DOHH2 (cell line): ENCODE data around the gene NNT.
A peak's percentile ranks its signal among the peaks of the same experiment; 100 is the strongest.
"Not testable (repeated sequence)": the region's sequence is repeated elsewhere in the genome, so short reads cannot be mapped to it uniquely, and the experiment has no call there.

ENCODE experiments used
- H3F3A ChIP-seq: fragments of 200-600 bp; sonication (generic), shearing (Covaris generic); 2 replicates; pipeline ENCODE4 v1.6.0; 2016; ENCODE audit warnings: antibody characterized with exemption, mild to moderate bottlenecking; ENCODE audit not compliant: control insufficient read depth, insufficient read depth
- H3K27ac ChIP-seq: fragments of 200-600 bp; sonication (generic); 2 replicates; pipeline ENCODE4 v1.5.1; 2014; ENCODE audit warnings: low read depth, mild to moderate bottlenecking, low read length, moderate library complexity
- H3K27me3 ChIP-seq: fragments of 200-600 bp; sonication (generic); 2 replicates; pipeline ENCODE4 v1.6.1; 2014; ENCODE audit warnings: mild to moderate bottlenecking, low read length, mixed read lengths; ENCODE audit not compliant: control insufficient read depth
- H3K36me3 ChIP-seq: fragments of 200-600 bp; sonication (generic); 2 replicates; pipeline ENCODE4 v1.6.1; 2014; ENCODE audit warnings: mild to moderate bottlenecking, low read length, moderate library complexity, mixed read lengths; ENCODE audit not compliant: control insufficient read depth
- H3K4me1 ChIP-seq: fragments of 200-600 bp; sonication (generic); 2 replicates; pipeline ENCODE4 v1.6.1; 2014; ENCODE audit warnings: mild to moderate bottlenecking, low read length, mixed read lengths; ENCODE audit not compliant: control insufficient read depth
- H3K4me2 ChIP-seq: fragments of 200-600 bp; sonication (generic); 2 replicates; pipeline ENCODE4 v1.6.0; 2014; ENCODE audit warnings: mild to moderate bottlenecking, low read length, moderate library complexity
- H3K4me3 ChIP-seq: fragments of 200-600 bp; sonication (generic); 2 replicates; pipeline ENCODE4 v1.5.1; 2014; ENCODE audit warnings: mild to moderate bottlenecking, low read length, mixed read lengths
- H3K79me2 ChIP-seq: fragments of 200-600 bp; sonication (generic); 2 replicates; pipeline ENCODE4 v1.6.1; 2014; ENCODE audit warnings: mild to moderate bottlenecking, low read length, mixed read lengths; ENCODE audit not compliant: control insufficient read depth
- H3K9me2 ChIP-seq: fragments of 200-600 bp; sonication (generic); replicated peaks from 2 replicates; pipeline ENCODE4 v1.6.1; 2014; ENCODE audit warnings: mild to moderate bottlenecking, low read length, mixed read lengths; ENCODE audit not compliant: control insufficient read depth
- H3K9me3 ChIP-seq: fragments of 200-600 bp; sonication (generic); 2 replicates; pipeline ENCODE4 v1.6.1; 2014; ENCODE audit warnings: antibody characterized with exemption, low read length, mixed read lengths; ENCODE audit not compliant: control insufficient read depth, insufficient read depth
- H4K20me1 ChIP-seq: fragments of 200-600 bp; sonication (generic); 2 replicates; pipeline ENCODE4 v1.6.0; 2014; ENCODE audit warnings: low read depth, mild to moderate bottlenecking, antibody characterized with exemption, low read length, moderate library complexity; ENCODE audit not compliant: control insufficient read depth, insufficient read depth
- CTCF ChIP-seq: fragments of 200-600 bp; sonication (generic); IDR thresholded peaks from one replicate; pipeline ENCODE4 v1.5.1; 2014; ENCODE audit warnings: antibody characterized with exemption, mild to moderate bottlenecking, low read depth, low read length; ENCODE audit not compliant: poor library complexity, severe bottlenecking
- EZH2phosphoT487 ChIP-seq: fragments of 200-600 bp; sonication (generic); IDR thresholded peaks from 2 replicates; pipeline ENCODE4 v1.6.1; 2017; ENCODE audit warnings: borderline replicate concordance, mild to moderate bottlenecking, antibody characterized with exemption, low read length, moderate library complexity, mixed read lengths

Gene NNT

GRCh38 chr5:43661102-43661501 is 58.1 kb downstream of the NNT start:
- Histone ChIP-seq H3K4me2 (no peak overlapping the region), H3K36me3 (peaks cover 49% of the 10 kb centered on the region), H3K9me3 (no peaks in the 10 kb centered on the region), H4K20me1 (no peaks in the 10 kb centered on the region), H3K9me2 (no peaks in the 10 kb centered on the region), H3F3A (0 out of 2 replicates have a peak, but pooled peaks cover 6% of the 10 kb centered on the region), H3K4me3 (no peak overlapping the region), H3K79me2 (no peaks in the 10 kb centered on the region), H3K27me3 (no peaks in the 10 kb centered on the region), H3K27ac (no peak overlapping the region), H3K4me1 (no peaks in the 10 kb centered on the region)
- TF ChIP-seq EZH2phosphoT487: no peak
- TF ChIP-seq CTCF: peak; percentile 42

GRCh38 chr5:43663916-43664315 is 60.9 kb downstream of the NNT start:
- Histone ChIP-seq H3F3A (0 out of 2 replicates have a peak, but pooled peaks cover 6% of the 10 kb centered on the region), H3K27ac (no peak overlapping the region), H4K20me1 (no peaks in the 10 kb centered on the region), H3K4me1 (no peaks in the 10 kb centered on the region), H3K9me3 (no peaks in the 10 kb centered on the region), H3K4me3 (no peak overlapping the region), H3K27me3 (no peaks in the 10 kb centered on the region), H3K36me3 (peaks cover 30% of the 10 kb centered on the region), H3K79me2 (no peaks in the 10 kb centered on the region), H3K4me2 (no peak overlapping the region), H3K9me2 (no peaks in the 10 kb centered on the region)
- TF ChIP-seq EZH2phosphoT487: no peak
- no peak for TF ChIP-seq CTCF

GRCh38 chr5:43664501-43665040 is 61.6 kb downstream of the NNT start:
- no peaks in the 10 kb centered on the region for H3K9me2 ChIP-seq
- H3K9me3 ChIP-seq: no peaks in the 10 kb centered on the region
- no peak overlapping the region for H3K4me3 ChIP-seq
- no peak for TF ChIP-seq EZH2phosphoT487
- TF ChIP-seq CTCF: no peak
- 0 out of 2 replicates have a peak, but pooled peaks cover 6% of the 10 kb centered on the region for H3F3A ChIP-seq
- no peaks in the 10 kb centered on the region for H3K79me2 ChIP-seq
- H3K4me2 ChIP-seq: no peak overlapping the region
- no peak overlapping the region for H3K27ac ChIP-seq
- H3K27me3 ChIP-seq: no peaks in the 10 kb centered on the region
- no peaks in the 10 kb centered on the region for H4K20me1 ChIP-seq
- H3K36me3 ChIP-seq: peaks cover 24% of the 10 kb centered on the region
- no peaks in the 10 kb centered on the region for H3K4me1 ChIP-seq

GRCh38 chr5:43665749-43666148 is 62.8 kb downstream of the NNT start:
- not testable (repeated sequence) for H3K4me1 ChIP-seq, H3K9me3 ChIP-seq, H3K4me2 ChIP-seq, H3K9me2 ChIP-seq, H3F3A ChIP-seq, H3K4me3 ChIP-seq, H3K79me2 ChIP-seq, H3K27ac ChIP-seq, H4K20me1 ChIP-seq, H3K27me3 ChIP-seq
- H3K36me3 ChIP-seq: peaks cover 16% of the 10 kb centered on the region

- not testable (repeated sequence) for H3K9me2 ChIP-seq, H3K9me3 ChIP-seq, H3K27me3 ChIP-seq, H3K79me2 ChIP-seq, H3F3A ChIP-seq, H3K4me3 ChIP-seq, H3K4me2 ChIP-seq, H3K4me1 ChIP-seq, H3K27ac ChIP-seq, H4K20me1 ChIP-seq
- peaks cover 13% of the 10 kb centered on the region; the same call in 1 of the 2 replicates for H3K36me3 ChIP-seq
Observed at GRCh38 chr5:43666728-43667127, 63.7 kb downstream of the NNT start.

- H3K9me3 ChIP-seq, H4K20me1 ChIP-seq, H3K4me3 ChIP-seq, H3K27me3 ChIP-seq, H3F3A ChIP-seq, H3K9me2 ChIP-seq, H3K4me1 ChIP-seq, H3K27ac ChIP-seq, H3K79me2 ChIP-seq, H3K4me2 ChIP-seq: not testable (repeated sequence)
- H3K36me3 ChIP-seq: peaks cover 13% of the 10 kb centered on the region; the same call in 1 of the 2 replicates
Observed at GRCh38 chr5:43667379-43667778, 64.4 kb downstream of the NNT start.
